Activated CD8-positive, alpha-beta memory T cell treated with anti-CD3 and anti-CD28 coated beads for 24 hours (primary cell): ENCODE measurements around the gene NAGA.

ENCODE experiments used
- DNase-seq: peaks from one replicate; pipeline ENCODE4 v3.0.0-alpha.2; 2020

The NAGA gene

GRCh38 chr22:42035256-42035655, 35.4 kb downstream of the NAGA start:
- DNase-seq = no peak

GRCh38 chr22:42033263-42034181, 37.1 kb downstream of the NAGA start:
- DNase-seq = no peak

- DNase-seq = no peak
These were observed 43.9 kb downstream of the NAGA start for GRCh38 chr22:42026705-42027104.

- no peak for DNase-seq
These were observed 45.2 kb downstream of the NAGA start for GRCh38 chr22:42025421-42025820.

- no peak for DNase-seq
These were observed 48.3 kb downstream of the NAGA start for GRCh38 chr22:42022162-42022847.

GRCh38 chr22:42021571-42021970, 49.0 kb downstream of the NAGA start:
- no peak for DNase-seq

- DNase-seq = no peak
These were observed 52.4 kb downstream of the NAGA start for GRCh38 chr22:42018224-42018623.

- no peak for DNase-seq
These were observed 54.5 kb downstream of the NAGA start for GRCh38 chr22:42016111-42016510.

GRCh38 chr22:42013385-42013784, 57.2 kb downstream of the NAGA start:
- DNase-seq = no peak

GRCh38 chr22:42010778-42011177, 59.8 kb downstream of the NAGA start:
- no peak for DNase-seq
